ENCODE measurements around the gene FGA.

FGA gene

GRCh38 chr4:154542271-154542879 is 48.2 kb downstream of the FGA start:
- no peak for DNase-seq (ENCODE audit: low read depth in 3 of 3, low spot score in 1 of 3)

All from stimulated activated CD4-positive, alpha-beta T cell treated with anti-CD3 and anti-CD28 coated beads, TNF-alpha, amount 100 ng/mL, for 1 hour (primary cell).